ENCODE results near the gene CDH26.

Gene CDH26

GRCh38 chr20:59999502-59999901, 41.3 kb downstream of the CDH26 start:
- TF ChIP-seq CTCF (IDR thresholded peaks at IDR 0.05; ENCODE audit: low read depth, low read length), result no peak
- no peak for DNase-seq (ENCODE audit: low read depth in 2 of 2)
- no peak overlapping the region for H3K4me3 ChIP-seq (replicated peaks in 1 of 2; ENCODE audit: low read depth in 2 of 2, low read length in 2 of 2)

GRCh38 chr20:60000271-60001042, 42.2 kb downstream of the CDH26 start:
- H3K4me3 ChIP-seq (replicated peaks in 1 of 2; ENCODE audit: low read depth in 2 of 2, low read length in 2 of 2), result no peak overlapping the region
- no peak for TF ChIP-seq CTCF (IDR thresholded peaks at IDR 0.05; ENCODE audit: low read depth, low read length)
- DNase-seq (ENCODE audit: low read depth in 2 of 2), result no peak

GRCh38 chr20:60001108-60001507, 42.9 kb downstream of the CDH26 start:
- TF ChIP-seq CTCF (IDR thresholded peaks at IDR 0.05; ENCODE audit: low read depth, low read length), result no peak
- DNase-seq (ENCODE audit: low read depth in 2 of 2), result peak in 1 of 2 donors; percentile 2
- H3K4me3 ChIP-seq (replicated peaks in 1 of 2; ENCODE audit: low read depth in 2 of 2, low read length in 2 of 2), result no peak overlapping the region

- DNase-seq (ENCODE audit: low read depth in 2 of 2), result no peak
- H3K4me3 ChIP-seq (replicated peaks in 1 of 2; ENCODE audit: low read depth in 2 of 2, low read length in 2 of 2), result no peak overlapping the region
- no peak for TF ChIP-seq CTCF (IDR thresholded peaks at IDR 0.05; ENCODE audit: low read depth, low read length)
Measured at GRCh38 chr20:60003776-60004175, 45.6 kb downstream of the CDH26 start.

GRCh38 chr20:60006261-60006660, 48.0 kb downstream of the CDH26 start:
- no peak for DNase-seq (ENCODE audit: low read depth in 2 of 2)
- TF ChIP-seq CTCF (IDR thresholded peaks at IDR 0.05; ENCODE audit: low read depth, low read length), result no peak
- no peak overlapping the region for H3K4me3 ChIP-seq (replicated peaks in 1 of 2; ENCODE audit: low read depth in 2 of 2, low read length in 2 of 2)

GRCh38 chr20:60007464-60007863, 49.2 kb downstream of the CDH26 start:
- TF ChIP-seq CTCF (IDR thresholded peaks at IDR 0.05; ENCODE audit: low read depth, low read length), result no peak
- no peak overlapping the region for H3K4me3 ChIP-seq (replicated peaks in 1 of 2; ENCODE audit: low read depth in 2 of 2, low read length in 2 of 2)
- DNase-seq (ENCODE audit: low read depth in 2 of 2), result no peak
